ENCODE measurements around the gene RAB11FIP4.

DNA sequence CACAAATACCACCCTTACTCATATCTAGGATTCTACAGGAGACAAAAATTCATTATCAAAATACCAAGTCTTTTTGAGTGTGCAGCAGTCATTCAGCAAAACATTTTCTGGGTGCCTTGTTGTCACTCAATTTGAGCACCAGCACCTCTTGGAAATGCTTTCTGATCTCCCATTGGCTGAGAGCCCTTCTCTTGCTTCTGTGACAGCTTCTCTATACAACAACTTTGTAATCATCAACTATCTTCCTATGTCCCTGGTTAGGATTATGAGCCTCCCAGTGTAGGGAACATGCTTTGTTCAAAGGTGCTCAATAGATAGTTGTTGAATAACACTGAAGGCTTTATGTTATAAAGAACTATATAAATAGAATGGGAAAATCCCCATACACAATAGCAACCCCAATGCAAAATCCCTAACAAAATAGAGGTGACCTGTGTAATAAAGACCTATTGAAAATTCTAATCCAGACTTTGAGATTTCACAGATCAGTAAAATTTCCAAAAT, 10.3 kb upstream of the RAB11FIP4 start:
- TF ChIP-seq, protein P1, sequence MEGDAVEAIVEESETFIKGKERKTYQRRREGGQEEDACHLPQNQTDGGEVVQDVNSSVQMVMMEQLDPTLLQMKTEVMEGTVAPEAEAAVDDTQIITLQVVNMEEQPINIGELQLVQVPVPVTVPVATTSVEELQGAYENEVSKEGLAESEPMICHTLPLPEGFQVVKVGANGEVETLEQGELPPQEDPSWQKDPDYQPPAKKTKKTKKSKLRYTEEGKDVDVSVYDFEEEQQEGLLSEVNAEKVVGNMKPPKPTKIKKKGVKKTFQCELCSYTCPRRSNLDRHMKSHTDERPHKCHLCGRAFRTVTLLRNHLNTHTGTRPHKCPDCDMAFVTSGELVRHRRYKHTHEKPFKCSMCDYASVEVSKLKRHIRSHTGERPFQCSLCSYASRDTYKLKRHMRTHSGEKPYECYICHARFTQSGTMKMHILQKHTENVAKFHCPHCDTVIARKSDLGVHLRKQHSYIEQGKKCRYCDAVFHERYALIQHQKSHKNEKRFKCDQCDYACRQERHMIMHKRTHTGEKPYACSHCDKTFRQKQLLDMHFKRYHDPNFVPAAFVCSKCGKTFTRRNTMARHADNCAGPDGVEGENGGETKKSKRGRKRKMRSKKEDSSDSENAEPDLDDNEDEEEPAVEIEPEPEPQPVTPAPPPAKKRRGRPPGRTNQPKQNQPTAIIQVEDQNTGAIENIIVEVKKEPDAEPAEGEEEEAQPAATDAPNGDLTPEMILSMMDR (IDR thresholded peaks at IDR 0.05): no peak
- TF ChIP-seq POLR2A (IDR thresholded peaks at IDR 0.05): no peak

Measured in breast epithelium (tissue), 3 donors.